ENCODE measurements around the gene TTC39C.

DNA sequence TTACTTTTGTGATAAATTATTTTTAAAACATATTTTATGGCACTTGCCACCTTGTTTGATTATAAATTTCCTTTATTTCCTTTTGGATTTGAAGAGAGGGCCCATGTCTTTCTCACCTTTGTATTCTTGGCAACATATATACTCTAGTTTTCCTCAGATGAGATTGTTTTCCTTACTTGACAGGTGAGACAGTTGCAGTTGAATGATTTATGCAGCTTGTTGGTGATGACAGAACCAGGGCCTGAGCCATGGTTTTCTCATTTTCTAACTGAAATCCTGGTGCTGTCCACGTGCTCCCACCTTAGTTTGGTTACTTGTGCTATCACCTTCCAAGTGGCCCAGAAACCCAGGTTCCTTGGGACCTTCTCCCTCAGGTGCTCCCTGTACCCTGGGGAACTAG, 58.2 kb downstream of the TTC39C start:
- TF ChIP-seq POLR2A (IDR thresholded peaks at IDR 0.05): no peak
- no peak for TF ChIP-seq CTCF (IDR thresholded peaks at IDR 0.05)

All from esophagus squamous epithelium (tissue), 4 donors.